T47D (cell line): ENCODE results near the gene ZNF638.
"Not testable (repeated sequence)": the region's sequence is repeated elsewhere in the genome, so short reads cannot be mapped to it uniquely, and the experiment has no call there.

Experiments
- DNase-seq, 2 experiments: peaks; one replicate each; pipeline versions ENCODE4 v3.0.0 to v3.0.0-alpha.2; 2011 to 2012; ENCODE audit warnings: low read depth in 1 of 2, low spot score in 1 of 2
- JUND ChIP-seq: IDR thresholded peaks from 2 replicates; pipeline ENCODE4 v1.6.1; 2012; ENCODE audit warnings: low read depth
- in situ Hi-C: cut with HindIII; loops from 2 replicates; pipeline ENCODE4 v1.10.0; 2016; ENCODE audit warnings: low sequenced_read_pairs, low pct_unique_long_range_greater_than_20kb

The ZNF638 gene

GRCh38 chr2:71323386-71323785 is 8.2 kb upstream of the ZNF638 start:
- TF ChIP-seq JUND = no peak
- in situ Hi-C loops = no loop called here
- no peak for DNase-seq

GRCh38 chr2:71326968-71327367 is 4.6 kb upstream of the ZNF638 start:
- no peak for TF ChIP-seq JUND
- in situ Hi-C loops = no loop called here

GRCh38 chr2:71327916-71328315 is 3.7 kb upstream of the ZNF638 start:
- DNase-seq = peak; percentile 5 to 61
- in situ Hi-C loops = no loop called here
- TF ChIP-seq JUND = no peak

More at GRCh38 chr2:71326968-71327367, 4.6 kb upstream of the ZNF638 start:
- DNase-seq = no peak

- in situ Hi-C loops = no loop called here
- DNase-seq = no peak
- TF ChIP-seq JUND = no peak
Observed at GRCh38 chr2:71330155-71330554, 1.4 kb upstream of the ZNF638 start.

GRCh38 chr2:71330585-71331330 is 824 bp upstream of the ZNF638 start:
- DNase-seq = no peak
- in situ Hi-C loops = no loop called here
- no peak for TF ChIP-seq JUND

- DNase-seq, in situ Hi-C loops: not testable (repeated sequence)
Observed at GRCh38 chr2:71331331-71331580, 326 bp upstream of the ZNF638 start.

GRCh38 chr2:71332435-71332796 is 834 bp downstream of the ZNF638 start:
- TF ChIP-seq JUND = no peak
- DNase-seq = no peak
- in situ Hi-C loops = no loop called here

GRCh38 chr2:71333619-71334018 is 2.0 kb downstream of the ZNF638 start:
- DNase-seq = no peak
- no peak for TF ChIP-seq JUND
- in situ Hi-C loops = no loop called here

GRCh38 chr2:71336384-71336783 is 4.8 kb downstream of the ZNF638 start:
- in situ Hi-C loops = no loop called here
- TF ChIP-seq JUND = no peak
- DNase-seq = no peak

- no peak for TF ChIP-seq JUND
- no peak for DNase-seq
- in situ Hi-C loops = no loop called here
Observed at GRCh38 chr2:71336802-71337201, 5.2 kb downstream of the ZNF638 start.

GRCh38 chr2:71337776-71338175 is 6.2 kb downstream of the ZNF638 start:
- in situ Hi-C loops = no loop called here
- DNase-seq = no peak
- TF ChIP-seq JUND = no peak

- no peak for TF ChIP-seq JUND
- in situ Hi-C loops = no loop called here
- no peak for DNase-seq
Observed at GRCh38 chr2:71339685-71340084, 8.1 kb downstream of the ZNF638 start.

GRCh38 chr2:71340176-71340575 is 8.6 kb downstream of the ZNF638 start:
- TF ChIP-seq JUND = no peak
- no peak for DNase-seq
- in situ Hi-C loops = no loop called here

GRCh38 chr2:71341645-71342044 is 10.1 kb downstream of the ZNF638 start:
- in situ Hi-C loops = no loop called here
- TF ChIP-seq JUND = no peak
- DNase-seq = no peak
